Measurements from ENCODE around the gene GAB2. TPM values are rescaled to one million over a fixed set of nuclear protein-coding genes. Genes with fewer than 3 reads are reported as not detected.

The GAB2 gene
- total RNA-seq, 4 donors from 2014 or later, result 22.5 to 32.8 (median 30.1) TPM

GRCh38 chr11:78208257-78209165 lies 209.1 kb downstream of the GAB2 start:
- no peak for DNase-seq (ENCODE audit: low spot score in 2 of 2)
- H3K4me3 ChIP-seq (ENCODE audit: low read depth, poor library complexity, severe bottlenecking), result no peak overlapping the region
- intact Hi-C loops (cut with DNase I; ENCODE audit: low total_unique reads), result no loop called here
- WGBS, 2 donors, result 84 to 89% methylated on average over 16 of the region's 16 CpGs
- no peak for TF ChIP-seq CTCF (IDR thresholded peaks at IDR 0.05)
- TF ChIP-seq POLR2A (IDR thresholded peaks at IDR 0.05), result no peak

- 89 to 92% methylated on average over 11 of the region's 11 CpGs for WGBS, 2 donors
Observed at GRCh38 chr11:78207532-78208256, 209.9 kb downstream of the GAB2 start.

GRCh38 chr11:78205691-78206090 lies 211.9 kb downstream of the GAB2 start:
- intact Hi-C loops (cut with DNase I; ENCODE audit: low total_unique reads), result no loop called here
- no peak for TF ChIP-seq POLR2A (IDR thresholded peaks at IDR 0.05)
- TF ChIP-seq CTCF (IDR thresholded peaks at IDR 0.05), result no peak
- DNase-seq (ENCODE audit: low spot score in 2 of 2), result no peak
- H3K4me3 ChIP-seq (ENCODE audit: low read depth, poor library complexity, severe bottlenecking), result no peak overlapping the region
- 92% methylated on average over 5 to 7 of the region's 7 CpGs for WGBS, 2 donors

More at GRCh38 chr11:78207532-78208256, 209.9 kb downstream of the GAB2 start:
- no peak for DNase-seq (ENCODE audit: low spot score in 2 of 2)
- intact Hi-C loops (cut with DNase I; ENCODE audit: low total_unique reads), result no loop called here
- no peak overlapping the region for H3K4me3 ChIP-seq (ENCODE audit: low read depth, poor library complexity, severe bottlenecking)
- TF ChIP-seq CTCF (IDR thresholded peaks at IDR 0.05) (no peak), POLR2A (IDR thresholded peaks at IDR 0.05) (no peak)

GRCh38 chr11:78205256-78205655 lies 212.4 kb downstream of the GAB2 start:
- H3K4me3 ChIP-seq (ENCODE audit: low read depth, poor library complexity, severe bottlenecking), result no peak overlapping the region
- intact Hi-C loops (cut with DNase I; ENCODE audit: low total_unique reads), result no loop called here
- 94 to 97% methylated on average over 4 of the region's 4 CpGs for WGBS, 2 donors
- TF ChIP-seq CTCF (IDR thresholded peaks at IDR 0.05) (no peak), POLR2A (IDR thresholded peaks at IDR 0.05) (no peak)
- no peak for DNase-seq (ENCODE audit: low spot score in 2 of 2)

GRCh38 chr11:78203184-78203583 lies 214.4 kb downstream of the GAB2 start:
- DNase-seq (ENCODE audit: low spot score in 2 of 2), result no peak

More at GRCh38 chr11:78203184-78203583, 214.4 kb downstream of the GAB2 start:
- TF ChIP-seq POLR2A (IDR thresholded peaks at IDR 0.05) (no peak), CTCF (IDR thresholded peaks at IDR 0.05) (no peak)
- intact Hi-C loops (cut with DNase I; ENCODE audit: low total_unique reads), result no loop called here
- no peak overlapping the region for H3K4me3 ChIP-seq (ENCODE audit: low read depth, poor library complexity, severe bottlenecking)
- 81 to 87% methylated on average over 10 of the region's 10 CpGs for WGBS, 2 donors

Data from lower leg skin (tissue), 4 donors.